IPS-NIHi11 (cell line): ENCODE data around the gene PHETA2.
"Not testable (repeated sequence)": the region's sequence is repeated elsewhere in the genome, so short reads cannot be mapped to it uniquely, and the experiment has no call there.

Source experiments
- DNase-seq: peaks from one replicate; pipeline ENCODE4 v3.0.0; 2012; ENCODE audit warnings: mixed read lengths, low spot score

The PHETA2 gene

DNA sequence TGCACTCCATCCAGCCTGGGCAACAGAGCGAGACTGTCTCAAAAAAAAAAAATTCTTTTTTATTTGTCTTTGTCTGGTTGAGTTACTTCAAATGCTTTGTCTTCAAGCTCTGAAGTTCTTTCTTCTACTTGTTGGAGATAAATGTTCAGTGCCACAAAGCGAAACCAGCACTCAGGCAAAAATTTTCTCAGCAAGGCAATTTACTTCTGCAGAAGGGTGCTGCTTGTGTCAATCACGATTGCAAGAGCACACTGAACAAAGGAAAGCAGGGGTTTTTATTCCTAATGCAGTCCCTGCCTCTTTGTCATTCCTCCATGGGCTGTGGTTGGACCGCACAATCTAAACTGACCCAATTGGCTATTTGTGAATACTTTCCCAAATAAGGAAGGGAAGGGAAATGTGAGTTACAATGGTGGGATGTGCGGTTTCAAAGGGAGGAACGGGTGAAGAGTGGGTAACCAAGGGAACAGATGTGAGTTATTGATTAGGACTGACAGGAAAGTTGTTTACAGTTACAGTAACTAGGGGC is 30.3 kb downstream of the PHETA2 start:
- not testable (repeated sequence) for DNase-seq

DNA sequence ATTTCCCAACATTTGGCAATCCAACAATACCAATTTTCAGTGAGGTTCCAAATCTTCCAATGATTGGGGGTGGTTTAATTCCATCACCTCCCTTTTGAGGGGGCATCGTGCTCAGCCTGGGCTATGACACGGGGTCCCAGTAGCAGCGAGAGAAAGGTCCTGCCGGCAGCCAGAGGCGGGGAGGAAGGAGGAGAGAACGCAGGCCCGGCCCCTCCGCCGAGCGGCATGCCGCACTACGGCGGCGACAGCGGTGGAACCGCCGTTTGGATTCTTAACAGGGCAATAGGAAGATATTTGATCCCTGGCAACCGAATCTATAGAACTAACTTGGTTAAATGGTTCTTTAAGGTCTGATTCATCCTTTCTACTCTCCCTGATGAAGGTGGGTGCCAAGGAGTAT is 34.8 kb downstream of the PHETA2 start:
- DNase-seq = no peak

DNA sequence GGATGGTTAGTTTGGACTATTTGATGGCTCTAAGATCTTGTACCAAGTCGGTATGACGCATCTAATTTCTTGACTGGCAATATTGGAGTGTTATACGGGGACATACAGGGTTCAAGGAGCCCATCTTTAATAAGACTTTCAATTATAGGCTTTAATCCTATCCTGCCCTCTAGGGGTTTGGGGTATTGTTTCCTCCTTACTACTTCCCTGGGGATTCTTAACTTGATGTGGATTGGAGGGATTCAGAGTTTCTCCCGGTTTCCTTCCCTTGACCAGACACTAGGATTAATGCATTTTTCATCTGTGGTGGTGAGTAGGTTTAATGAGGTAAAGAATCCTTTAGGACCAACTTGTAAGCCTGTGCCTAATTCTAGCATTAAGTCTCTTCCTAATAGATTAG is 37.8 kb downstream of the PHETA2 start:
- peak; percentile 26 for DNase-seq

DNA sequence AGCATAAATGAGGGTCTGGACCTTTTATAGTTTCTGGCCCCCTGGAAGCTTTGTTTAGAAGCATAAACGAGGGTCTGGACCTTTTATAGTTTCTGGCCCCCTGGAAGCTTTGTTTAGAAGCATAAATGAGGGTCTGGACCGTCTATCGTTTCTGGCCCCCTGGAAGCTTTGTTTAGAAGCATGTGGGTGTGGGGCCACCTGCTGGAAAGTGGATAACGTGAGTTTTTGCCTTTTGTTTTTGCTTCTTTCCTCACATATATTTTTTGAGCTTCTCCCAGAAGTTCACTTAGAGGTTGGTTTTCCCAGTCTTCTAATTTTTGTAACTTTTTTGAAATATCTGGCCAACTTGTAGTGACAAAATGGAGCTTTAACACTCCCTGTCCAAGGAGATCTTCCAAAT is 38.7 kb downstream of the PHETA2 start:
- DNase-seq = not testable (repeated sequence)

DNA sequence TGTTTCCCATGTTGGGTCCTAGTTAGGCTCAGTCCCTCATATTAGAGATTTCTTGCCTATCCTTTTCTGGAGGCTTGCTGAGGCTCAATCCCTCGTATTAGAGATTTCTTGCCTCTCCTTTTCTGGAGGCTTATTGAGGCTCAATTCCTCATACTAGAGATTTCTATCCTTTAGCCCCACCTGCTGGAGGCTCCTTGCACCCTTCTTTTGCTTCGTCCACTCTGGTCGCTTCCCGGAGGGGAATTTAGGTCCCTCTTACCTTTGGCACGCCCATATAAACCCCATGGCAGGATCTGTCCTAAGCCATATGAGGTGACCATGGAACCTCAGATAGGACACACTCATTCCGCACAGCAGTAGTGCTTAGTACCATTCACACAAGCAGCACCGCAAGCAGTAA is 40.7 kb downstream of the PHETA2 start:
- no peak for DNase-seq

DNA sequence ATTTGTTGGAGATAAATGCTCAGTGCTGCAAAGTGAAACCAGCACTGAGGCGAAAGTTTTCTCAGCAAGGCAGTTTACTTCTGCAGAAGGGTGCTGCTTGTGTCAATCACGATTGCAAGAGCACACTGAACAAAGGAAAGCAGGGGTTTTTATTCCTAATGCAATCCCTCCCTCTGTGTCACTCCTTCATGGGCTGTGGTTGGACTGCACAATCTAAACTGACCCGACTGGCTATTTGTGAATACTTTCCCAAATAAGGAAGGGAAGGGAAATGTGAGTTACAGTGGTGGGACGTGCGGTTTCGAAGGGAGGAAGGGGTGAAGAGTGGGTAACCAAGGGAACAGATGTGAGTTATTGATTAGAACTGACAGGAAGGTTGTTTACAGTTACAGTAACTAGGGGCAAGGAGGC is 41.4 kb downstream of the PHETA2 start:
- not testable (repeated sequence) for DNase-seq

DNA sequence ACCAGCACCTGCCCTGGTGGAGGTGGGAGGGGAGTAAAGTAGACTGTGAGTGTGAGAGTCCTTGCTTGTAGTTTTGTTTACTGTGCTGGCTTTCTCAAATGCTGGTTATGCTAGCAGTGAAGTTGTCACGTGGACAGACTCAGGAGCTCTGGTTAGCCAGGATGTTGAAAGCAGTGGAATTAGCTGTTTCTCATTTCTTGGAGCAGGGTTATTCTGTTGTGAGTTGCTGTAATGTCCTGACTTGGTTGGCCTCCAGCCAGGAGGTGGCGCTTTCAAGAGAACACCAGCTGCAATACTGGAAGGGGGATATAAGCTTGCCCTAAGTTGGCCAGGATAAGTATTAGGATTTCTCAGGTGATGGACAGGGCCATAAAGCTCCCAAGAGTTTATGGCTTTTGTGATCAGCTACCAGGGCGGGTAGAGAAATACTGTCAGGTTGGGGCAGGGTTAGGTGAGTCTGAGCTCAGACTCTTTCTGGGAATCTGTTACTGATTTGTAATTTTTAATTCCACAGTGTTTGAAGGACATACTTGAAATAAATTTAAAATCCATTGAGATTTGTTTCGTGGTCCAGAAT is 42.9 kb downstream of the PHETA2 start:
- no peak for DNase-seq

DNA sequence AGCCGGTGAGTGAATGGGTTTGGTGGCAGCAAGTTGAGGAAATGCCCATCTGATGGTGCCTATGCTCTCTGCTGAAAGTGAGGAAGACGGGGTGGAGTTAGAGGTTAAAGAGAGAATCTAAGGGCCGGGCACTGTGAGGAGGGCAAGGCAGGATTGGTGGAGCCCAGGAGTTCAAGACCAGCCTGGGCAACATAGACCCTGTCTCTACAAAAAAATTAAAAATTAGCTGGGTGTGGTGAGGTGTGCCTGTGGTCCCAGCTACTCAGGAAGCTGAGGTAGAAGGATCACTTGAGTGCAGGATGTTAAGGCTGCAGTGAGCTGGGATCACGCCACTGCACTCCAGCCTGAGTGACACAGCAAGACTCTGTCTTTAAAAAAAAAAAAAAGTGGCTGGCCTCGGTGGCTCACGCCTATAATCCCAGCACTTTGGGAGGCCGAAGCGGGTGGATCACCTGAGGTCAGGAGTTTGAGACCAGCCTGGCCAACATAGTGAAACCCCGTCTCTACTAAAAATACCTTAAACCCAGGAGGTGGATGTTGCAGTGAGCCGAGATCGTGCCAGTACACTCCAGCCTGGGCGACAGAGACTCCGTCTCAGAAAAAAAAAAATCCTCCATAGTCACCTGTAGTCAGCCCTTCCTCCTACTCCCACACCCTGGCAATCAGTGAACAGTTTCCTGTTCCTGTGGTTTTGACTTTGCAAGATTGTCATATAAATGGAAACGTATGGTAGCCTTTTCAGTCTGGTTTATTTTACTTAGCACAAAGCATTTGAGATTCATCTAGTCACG is 46.4 kb downstream of the PHETA2 start:
- not testable (repeated sequence) for DNase-seq

DNA sequence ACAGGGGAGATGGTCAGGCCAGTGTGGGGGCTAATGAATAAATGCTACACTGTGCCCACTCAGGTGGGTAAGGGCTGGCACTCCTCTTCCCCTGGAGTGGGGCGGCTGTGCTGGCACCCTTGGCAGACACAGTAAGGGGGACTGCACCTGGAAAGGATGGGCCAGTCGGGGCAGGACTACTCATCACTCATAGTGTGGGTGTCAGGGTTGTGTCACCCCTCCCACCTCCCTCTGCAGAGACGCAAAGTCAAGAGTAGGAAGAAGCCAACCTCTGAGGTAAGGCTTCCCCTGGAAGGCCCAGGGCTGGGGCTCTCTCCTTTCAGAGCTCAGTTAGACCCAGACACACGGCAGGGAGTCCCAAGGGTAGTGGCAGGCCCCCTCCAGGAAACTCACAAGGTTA is 49.5 kb downstream of the PHETA2 start:
- not testable (repeated sequence) for DNase-seq

DNA sequence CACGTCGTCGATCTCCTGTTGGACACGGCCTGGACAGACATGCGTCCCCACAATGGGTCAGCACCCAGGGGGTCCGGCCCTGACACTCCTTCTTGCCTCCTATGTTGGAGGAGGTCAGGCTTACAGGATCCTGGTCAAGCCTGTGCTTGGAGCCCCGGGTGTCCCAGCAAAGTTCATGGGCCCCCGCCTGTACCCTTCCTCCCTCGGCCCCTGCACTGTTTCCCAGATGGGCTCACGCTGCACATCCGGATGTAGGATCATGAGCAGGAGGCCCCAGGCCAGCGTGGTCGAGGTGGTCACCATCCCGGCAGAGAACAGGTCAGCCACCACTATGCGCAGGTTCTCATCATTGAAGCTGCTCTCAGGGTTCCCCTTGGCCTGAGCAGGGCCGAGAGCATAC is 53.6 kb downstream of the PHETA2 start:
- DNase-seq = no peak

DNA sequence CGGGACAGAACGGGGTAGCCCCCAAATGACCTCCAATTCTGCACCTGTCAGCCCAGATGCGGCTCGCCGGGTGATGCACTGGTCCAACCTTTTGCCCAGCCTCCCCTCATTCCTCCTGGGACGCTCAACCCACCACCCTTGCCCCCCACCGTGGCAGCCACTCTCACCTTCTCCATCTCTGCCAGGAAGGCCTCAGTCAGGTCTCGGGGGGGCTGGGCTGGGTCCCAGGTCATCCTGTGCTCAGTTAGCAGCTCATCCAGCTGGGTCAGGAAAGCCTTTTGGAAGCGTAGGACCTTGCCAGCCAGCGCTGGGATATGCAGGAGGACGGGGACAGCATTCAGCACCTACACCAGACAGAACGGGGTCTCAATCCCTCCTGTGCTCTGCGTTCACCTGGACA is 54.0 kb downstream of the PHETA2 start:
- not testable (repeated sequence) for DNase-seq
